Mesodermal cell (in vitro differentiated cells): ENCODE results near the gene HSD17B13.
"Not testable (repeated sequence)": the region's sequence is repeated elsewhere in the genome, so short reads cannot be mapped to it uniquely, and the experiment has no call there.

ENCODE experiments used
- H3K27ac ChIP-seq: 2 replicates; pipeline ENCODE4 v1.7.0; 2013; ENCODE audit warnings: mild to moderate bottlenecking, low read depth, low read length, moderate library complexity; ENCODE audit not compliant: severe bottlenecking
- H3K36me3 ChIP-seq: 2 replicates; pipeline ENCODE4 v1.7.1; 2013; ENCODE audit warnings: mild to moderate bottlenecking, low read length, moderate library complexity; ENCODE audit not compliant: control insufficient read depth, insufficient read depth
- H3K4me1 ChIP-seq: one replicate; pipeline ENCODE4 v1.7.1; 2013; ENCODE audit warnings: mild to moderate bottlenecking, low read length; ENCODE audit not compliant: insufficient read depth, control insufficient read depth, poor library complexity, severe bottlenecking
- H3K4me3 ChIP-seq: 2 replicates; pipeline ENCODE4 v1.7.0; 2013; ENCODE audit warnings: low read length, control low read depth, mild to moderate bottlenecking; ENCODE audit not compliant: insufficient read depth, poor library complexity, severe bottlenecking; ENCODE audit errors: extremely low read depth
- H3K9me3 ChIP-seq: 2 replicates; pipeline ENCODE4 v1.7.1; 2013; ENCODE audit warnings: mild to moderate bottlenecking, low read length, moderate library complexity; ENCODE audit not compliant: control insufficient read depth
- WGBS, 2 experiments: methylation state at CpG; one replicate each; pipeline ENCODE4 v1.1.5; 2013; ENCODE audit warnings: missing lambda C conversion rate in 2 of 2; ENCODE audit not compliant: insufficient coverage in 2 of 2; 5-methylcytosine and 5-hydroxymethylcytosine counted together

Gene HSD17B13

DNA sequence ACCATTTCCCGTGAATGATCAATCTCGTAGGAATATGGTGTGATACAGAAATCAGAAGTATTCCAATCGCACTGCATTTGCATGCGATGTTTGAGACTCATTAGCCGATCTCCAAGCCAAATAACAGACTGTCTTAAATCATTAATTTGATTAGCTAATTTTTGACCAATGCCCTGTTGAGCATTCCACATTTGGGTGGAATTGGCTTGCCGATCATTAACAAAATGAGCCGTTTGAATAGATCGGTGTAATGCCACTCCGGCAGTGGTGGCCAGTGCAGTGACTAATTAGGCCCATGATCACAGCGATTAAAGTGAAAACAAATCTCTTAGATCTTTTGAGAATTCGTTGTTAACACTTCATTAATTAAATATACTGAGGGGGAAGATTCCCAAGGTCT is 27.8 kb downstream of the HSD17B13 start:
- H3K4me3 ChIP-seq, H3K27ac ChIP-seq, H3K36me3 ChIP-seq, H3K9me3 ChIP-seq, H3K4me1 ChIP-seq: not testable (repeated sequence)
- WGBS, 2 experiments: 88 to 92% methylated on average over 4 to 5 of the region's 11 CpGs

DNA sequence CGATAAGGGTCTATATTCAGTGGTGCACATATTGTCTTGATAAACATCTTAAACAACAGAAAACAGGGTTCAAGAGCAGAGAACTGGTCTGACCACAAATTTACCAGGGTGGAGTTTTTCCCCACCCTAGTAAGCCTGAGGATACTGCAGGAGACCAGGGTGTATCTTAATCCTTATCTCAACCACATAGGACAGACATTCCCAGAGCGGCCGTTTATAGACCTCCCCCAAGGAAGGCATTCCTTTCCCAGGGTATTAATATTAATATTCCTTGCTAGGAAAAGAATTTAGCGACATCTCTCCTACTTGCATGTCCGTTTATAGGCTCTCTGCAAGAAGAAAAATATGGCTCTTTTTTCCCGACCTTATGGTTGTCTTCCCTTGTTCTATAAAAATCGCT is 28.8 kb downstream of the HSD17B13 start:
- not testable (repeated sequence) for H3K9me3 ChIP-seq, H3K4me3 ChIP-seq, H3K27ac ChIP-seq, H3K4me1 ChIP-seq, H3K36me3 ChIP-seq
- WGBS, 2 experiments: 79 to 93% methylated on average over 2 to 4 of the region's 7 CpGs

DNA sequence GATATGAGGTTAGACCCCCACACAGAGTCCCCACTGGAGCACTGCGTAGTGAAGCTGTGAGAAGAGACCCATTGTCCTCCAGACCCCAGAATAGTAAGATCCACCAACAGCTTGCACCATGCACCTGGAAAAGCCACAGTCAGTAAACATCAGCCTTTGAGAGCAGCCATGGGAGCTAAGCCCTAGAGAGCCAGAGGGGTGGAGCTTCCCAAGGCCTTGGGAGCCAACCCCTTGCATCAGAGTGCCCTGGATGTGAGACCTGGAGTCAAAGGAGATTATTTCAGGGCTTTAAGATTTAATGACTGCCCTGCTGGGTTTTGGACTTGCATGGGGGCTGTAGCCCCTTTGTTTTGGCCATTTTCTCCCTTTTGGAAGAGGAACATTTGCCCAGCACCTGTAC is 35.7 kb downstream of the HSD17B13 start:
- Histone ChIP-seq H3K4me1 (no peaks in the 10 kb centered on the region), H3K9me3 (peaks cover 10% of the 10 kb centered on the region), H3K36me3 (no peaks in the 10 kb centered on the region), H3K27ac (no peak overlapping the region), H3K4me3 (no peak overlapping the region)
- 100% methylated on average over 1 of the region's 1 CpG; no CpG with 5 or more reads in 1 of the 2 experiments for WGBS, 2 experiments

DNA sequence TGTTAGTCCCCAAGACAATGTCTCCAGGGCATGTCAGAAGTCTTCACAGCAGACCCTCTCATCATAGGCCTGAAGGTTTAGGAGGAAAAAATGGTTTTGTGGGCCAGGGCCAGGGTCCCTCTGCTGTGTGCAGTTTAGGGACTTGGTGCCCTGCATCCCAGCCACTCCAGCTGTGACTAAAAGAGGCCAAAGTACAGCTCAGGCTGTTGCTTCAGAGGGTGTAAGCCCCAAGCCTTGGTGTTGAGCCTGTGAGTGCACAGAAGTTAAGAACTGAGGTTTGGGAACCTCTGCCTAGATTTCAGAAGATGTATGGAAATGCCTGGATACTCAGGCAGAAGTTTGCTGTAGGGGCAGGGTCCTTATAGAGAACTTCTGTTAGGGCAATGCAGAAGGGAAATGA is 38.4 kb downstream of the HSD17B13 start:
- H3K4me1 ChIP-seq: not testable (repeated sequence)

DNA sequence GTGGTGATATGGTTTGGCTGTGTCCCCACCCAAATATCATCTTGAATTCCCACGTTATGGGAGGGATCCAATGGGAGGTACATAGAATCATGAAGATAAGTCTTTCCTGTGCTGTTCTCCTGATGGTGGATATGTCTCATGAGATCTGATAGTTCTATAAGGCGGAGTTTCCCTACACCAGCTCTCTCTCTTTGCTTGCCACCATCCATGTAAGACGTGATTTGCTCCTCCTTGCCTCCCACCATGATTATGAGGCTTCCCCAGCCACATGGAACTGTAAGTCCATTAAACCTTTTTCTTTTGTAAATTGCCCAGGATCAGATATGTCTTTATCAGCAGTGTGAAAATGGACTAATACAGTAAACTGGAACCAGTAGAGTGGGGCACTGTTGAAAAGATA is 39.5 kb downstream of the HSD17B13 start:
- 74% methylated on average over 2 of the region's 3 CpGs; no CpG with 5 or more reads in 1 of the 2 experiments for WGBS, 2 experiments
- Histone ChIP-seq H3K4me3 (no peak overlapping the region), H3K4me1 (no peaks in the 10 kb centered on the region)

More for the DNA sequence above, 38.4 kb downstream of the HSD17B13 start:
- not testable (repeated sequence) for H3K9me3 ChIP-seq, H3K27ac ChIP-seq, H3K4me3 ChIP-seq, H3K36me3 ChIP-seq

DNA sequence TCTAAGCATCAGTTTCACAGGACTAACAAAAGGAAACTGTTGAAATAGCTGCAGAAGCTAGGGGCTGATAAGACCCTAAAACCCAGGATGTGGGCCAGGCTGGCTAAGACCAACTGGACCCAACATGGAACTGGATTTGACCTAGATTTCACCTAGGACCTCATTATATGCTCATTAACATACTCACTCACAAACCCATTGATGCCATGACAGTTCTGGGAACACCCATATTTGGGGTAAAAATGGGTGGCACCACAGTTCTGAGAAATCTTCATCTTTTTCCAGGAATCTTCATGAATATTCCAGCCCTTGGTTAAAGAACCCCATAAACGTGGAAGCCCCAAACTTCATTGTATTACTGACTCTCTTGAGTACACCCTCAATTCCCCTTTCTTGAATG is 41.1 kb downstream of the HSD17B13 start:
- no peaks in the 10 kb centered on the region for H3K36me3 ChIP-seq
- peaks cover 10% of the 10 kb centered on the region for H3K9me3 ChIP-seq
- H3K27ac ChIP-seq: no peak overlapping the region
- 75% methylated on average over 1 of the region's 1 CpG for WGBS, 2 experiments
- H3K4me3 ChIP-seq: no peak overlapping the region
- H3K4me1 ChIP-seq: no peaks in the 10 kb centered on the region

More for the DNA sequence above, 39.5 kb downstream of the HSD17B13 start:
- Histone ChIP-seq H3K9me3 (peaks cover 10% of the 10 kb centered on the region), H3K27ac (no peak overlapping the region), H3K36me3 (no peaks in the 10 kb centered on the region)

DNA sequence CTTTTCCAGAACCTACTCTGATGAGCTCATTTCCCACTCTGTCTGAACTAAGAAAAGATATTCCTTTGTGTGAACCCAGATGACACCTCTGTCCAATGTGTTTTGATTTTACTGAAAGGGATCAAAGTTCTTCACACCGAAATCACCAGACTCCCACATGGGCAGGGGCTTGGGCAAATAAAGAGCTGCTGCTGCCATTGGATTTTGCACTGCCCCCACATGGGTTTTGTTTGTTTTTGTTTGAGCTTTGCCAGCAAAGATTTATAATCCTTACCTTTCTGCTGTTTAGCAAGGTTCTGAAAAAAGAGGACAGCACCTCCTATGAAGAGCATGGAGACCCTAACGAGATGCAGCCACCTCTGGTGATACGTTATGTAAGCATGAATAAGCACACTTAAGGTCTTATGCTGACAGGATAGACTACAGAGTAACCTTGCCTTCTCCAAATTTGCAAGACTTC is 44.3 kb downstream of the HSD17B13 start:
- WGBS, 2 experiments: 91 to 93% methylated on average over 3 of the region's 3 CpGs
- no peaks in the 10 kb centered on the region for H3K4me1 ChIP-seq
- H3K9me3 ChIP-seq: no peaks in the 10 kb centered on the region
- no peak overlapping the region for H3K27ac ChIP-seq
- H3K4me3 ChIP-seq: no peak overlapping the region
- H3K36me3 ChIP-seq: no peaks in the 10 kb centered on the region

DNA sequence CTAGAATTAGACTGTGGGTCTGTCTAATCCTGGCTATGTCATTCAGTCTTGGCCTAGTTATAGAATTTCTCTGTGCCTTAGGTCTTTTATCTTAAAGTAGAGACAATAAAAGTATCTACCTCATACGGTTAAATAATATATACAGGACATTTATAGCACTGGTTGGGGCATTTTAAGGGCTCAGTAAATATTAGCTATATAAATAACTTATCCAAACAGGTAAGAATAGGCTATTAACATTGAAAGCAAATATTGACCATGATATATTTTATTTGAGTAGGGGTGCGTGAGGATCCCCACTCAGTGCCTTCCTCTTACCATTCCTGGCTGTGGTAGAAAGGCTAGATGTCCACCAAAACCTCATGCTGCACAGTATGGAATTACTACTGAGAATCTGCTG is 47.4 kb downstream of the HSD17B13 start:
- Histone ChIP-seq H3K4me1 (no peaks in the 10 kb centered on the region), H3K27ac (no peak overlapping the region), H3K9me3 (no peaks in the 10 kb centered on the region), H3K4me3 (no peak overlapping the region), H3K36me3 (no peaks in the 10 kb centered on the region)
- WGBS, 2 experiments: no CpG with 5 or more reads among the region's 2 CpGs

DNA sequence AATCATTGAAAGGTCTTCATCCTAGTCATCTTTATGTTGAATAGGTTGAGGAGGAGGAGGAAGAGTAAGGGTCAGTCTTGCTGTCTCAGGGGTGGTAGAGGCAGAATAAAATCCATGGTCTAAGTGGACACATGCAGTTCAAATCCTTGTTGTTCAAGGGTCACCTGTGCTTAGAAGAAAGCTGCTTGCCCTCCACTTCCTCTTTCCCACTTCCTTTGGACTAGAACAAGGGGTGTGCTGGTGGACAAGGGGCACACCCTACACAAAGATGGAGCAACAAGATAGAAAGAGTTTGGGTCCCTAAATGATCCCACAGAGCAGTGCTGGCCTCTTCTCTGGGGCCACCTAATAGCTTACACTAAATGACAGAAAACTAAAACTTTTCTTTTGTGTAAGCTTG is 47.9 kb downstream of the HSD17B13 start:
- no peaks in the 10 kb centered on the region for H3K36me3 ChIP-seq
- H3K27ac ChIP-seq: no peak overlapping the region
- H3K9me3 ChIP-seq: no peaks in the 10 kb centered on the region
- no peaks in the 10 kb centered on the region for H3K4me1 ChIP-seq
- no peak overlapping the region for H3K4me3 ChIP-seq

DNA sequence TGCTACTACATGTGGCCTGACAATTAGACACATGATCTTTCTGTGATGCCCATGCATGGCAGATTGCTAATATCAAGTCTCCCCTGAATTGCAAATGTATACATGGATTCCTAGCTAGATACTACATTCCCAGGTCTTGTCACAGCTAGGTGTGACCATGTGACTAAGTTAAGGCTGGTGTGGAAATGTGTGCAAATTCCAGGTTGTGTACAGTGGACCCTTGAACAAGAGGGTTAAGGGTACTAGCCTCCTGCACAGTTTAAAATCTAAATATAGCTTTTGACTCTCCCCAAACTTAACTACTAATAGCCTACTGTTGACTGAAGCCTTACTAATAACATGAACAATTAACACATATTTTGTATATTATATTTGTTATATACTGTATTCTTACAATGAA is 48.4 kb downstream of the HSD17B13 start:
- no peaks in the 10 kb centered on the region for H3K4me1 ChIP-seq
- no peak overlapping the region for H3K27ac ChIP-seq
- no peaks in the 10 kb centered on the region for H3K36me3 ChIP-seq
- H3K9me3 ChIP-seq: no peaks in the 10 kb centered on the region
- H3K4me3 ChIP-seq: no peak overlapping the region

DNA sequence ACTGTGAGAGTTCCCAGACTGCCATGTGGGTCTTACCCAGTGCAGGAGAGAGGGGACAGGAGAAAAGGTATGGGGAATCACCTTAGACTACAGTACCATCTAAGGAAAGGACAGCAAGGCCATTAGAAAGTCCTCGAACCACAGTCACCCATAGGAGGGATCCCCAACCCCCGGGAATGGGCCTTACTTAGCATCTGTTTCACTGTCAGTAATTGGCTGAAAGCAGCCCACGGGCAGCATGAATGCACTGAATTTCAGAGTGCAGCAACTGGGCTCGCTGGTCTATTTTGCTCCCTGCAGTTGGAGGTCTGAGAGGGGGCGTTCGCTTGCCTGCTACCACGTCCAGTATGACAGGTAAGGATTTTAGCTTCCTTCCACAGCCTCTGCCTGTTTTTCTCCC is 51.9 kb downstream of the HSD17B13 start:
- Histone ChIP-seq H3K4me1 (no peaks in the 10 kb centered on the region), H3K36me3 (no peaks in the 10 kb centered on the region), H3K4me3 (no peak overlapping the region), H3K9me3 (no peaks in the 10 kb centered on the region), H3K27ac (no peak overlapping the region)
- WGBS, 2 experiments: 57 to 61% methylated on average over 3 to 4 of the region's 7 CpGs

DNA sequence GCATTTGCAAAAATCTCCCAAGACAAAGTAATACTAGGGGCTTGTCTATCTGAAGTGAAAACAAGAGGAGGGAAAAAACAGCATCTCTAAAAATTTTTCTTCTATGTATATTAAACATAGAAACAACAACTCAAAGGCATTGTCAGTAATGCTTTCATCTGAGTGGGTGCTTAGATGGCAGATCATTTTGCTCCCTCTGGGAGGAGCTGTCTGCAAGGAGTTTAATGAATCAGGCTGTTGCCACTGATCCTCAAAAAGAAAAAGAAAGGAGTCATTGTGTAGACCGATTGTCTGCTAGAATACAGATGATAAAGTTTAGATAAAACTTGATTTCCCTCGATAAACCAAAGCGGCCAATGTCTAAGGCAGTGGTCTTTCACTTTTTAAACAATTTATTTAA is 52.5 kb downstream of the HSD17B13 start:
- Histone ChIP-seq H3K27ac (no peak overlapping the region), H3K36me3 (no peaks in the 10 kb centered on the region), H3K9me3 (no peaks in the 10 kb centered on the region), H3K4me1 (no peaks in the 10 kb centered on the region), H3K4me3 (no peak overlapping the region)
- WGBS, 2 experiments: no CpG with 5 or more reads among the region's 3 CpGs
